Measurements from ENCODE around the gene XIAP.
"Not testable (repeated sequence)": the region's sequence is repeated elsewhere in the genome, so short reads cannot be mapped to it uniquely, and the experiment has no call there.

The XIAP gene

GRCh38 chrX:123903261-123903660, 43.4 kb downstream of the XIAP start:
- H3K9me3 Mint-ChIP-seq, H3K27ac Mint-ChIP-seq, DNase-seq, H3K4me3 Mint-ChIP-seq, H3K27me3 Mint-ChIP-seq: not testable (repeated sequence)
- H3K36me3 Mint-ChIP-seq (ENCODE audit: low read depth): peaks cover 56% of the 10 kb centered on the region
- H3K4me1 Mint-ChIP-seq (ENCODE audit: low read depth): peaks cover 20% of the 10 kb centered on the region

GRCh38 chrX:123905332-123905731, 45.5 kb downstream of the XIAP start:
- peaks cover 12% of the 10 kb centered on the region for H3K4me1 Mint-ChIP-seq (ENCODE audit: low read depth)
- no peaks in the 10 kb centered on the region for H3K9me3 Mint-ChIP-seq
- no peak overlapping the region for H3K27ac Mint-ChIP-seq
- peaks cover 55% of the 10 kb centered on the region for H3K36me3 Mint-ChIP-seq (ENCODE audit: low read depth)
- H3K27me3 Mint-ChIP-seq: no peaks in the 10 kb centered on the region
- no peak for DNase-seq
- no peak overlapping the region for H3K4me3 Mint-ChIP-seq

GRCh38 chrX:123906557-123907316, 46.9 kb downstream of the XIAP start:
- DNase-seq: no peak
- Mint-ChIP-seq H3K27me3 (no peaks in the 10 kb centered on the region), H3K4me1 (ENCODE audit: low read depth) (peaks cover 14% of the 10 kb centered on the region), H3K4me3 (no peak overlapping the region), H3K27ac (peak overlapping the region; percentile 6), H3K36me3 (ENCODE audit: low read depth) (peaks cover 44% of the 10 kb centered on the region), H3K9me3 (no peaks in the 10 kb centered on the region)

- H3K4me3 Mint-ChIP-seq: no peak overlapping the region
- no peak overlapping the region for H3K27ac Mint-ChIP-seq
- H3K27me3 Mint-ChIP-seq: no peaks in the 10 kb centered on the region
- no peak for DNase-seq
- H3K36me3 Mint-ChIP-seq (ENCODE audit: low read depth): peaks cover 30% of the 10 kb centered on the region
- H3K9me3 Mint-ChIP-seq: no peaks in the 10 kb centered on the region
- H3K4me1 Mint-ChIP-seq (ENCODE audit: low read depth): peaks cover 14% of the 10 kb centered on the region
Measured at GRCh38 chrX:123909523-123909922, 49.7 kb downstream of the XIAP start.

- H3K9me3 Mint-ChIP-seq: no peaks in the 10 kb centered on the region
- H3K4me1 Mint-ChIP-seq (ENCODE audit: low read depth): peaks cover 4% of the 10 kb centered on the region
Measured at GRCh38 chrX:123917069-123917468, 57.2 kb downstream of the XIAP start.

GRCh38 chrX:123918106-123918721, 58.4 kb downstream of the XIAP start:
- Mint-ChIP-seq H3K9me3 (no peaks in the 10 kb centered on the region), H3K27me3 (no peaks in the 10 kb centered on the region), H3K36me3 (ENCODE audit: low read depth) (no peaks in the 10 kb centered on the region), H3K27ac (no peak overlapping the region), H3K4me3 (no peak overlapping the region), H3K4me1 (ENCODE audit: low read depth) (peaks cover 4% of the 10 kb centered on the region)
- DNase-seq: no peak

More at GRCh38 chrX:123917069-123917468, 57.2 kb downstream of the XIAP start:
- Mint-ChIP-seq H3K36me3 (ENCODE audit: low read depth) (no peaks in the 10 kb centered on the region), H3K27me3 (no peaks in the 10 kb centered on the region), H3K27ac (no peak overlapping the region), H3K4me3 (no peak overlapping the region)
- DNase-seq: no peak

- DNase-seq: no peak
- H3K36me3 Mint-ChIP-seq (ENCODE audit: low read depth): no peaks in the 10 kb centered on the region
- H3K4me1 Mint-ChIP-seq (ENCODE audit: low read depth): peaks cover 4% of the 10 kb centered on the region
- H3K27me3 Mint-ChIP-seq: no peaks in the 10 kb centered on the region
- H3K4me3 Mint-ChIP-seq: no peak overlapping the region
- no peak overlapping the region for H3K27ac Mint-ChIP-seq
- no peaks in the 10 kb centered on the region for H3K9me3 Mint-ChIP-seq
Measured at GRCh38 chrX:123920105-123920785, 60.4 kb downstream of the XIAP start.

GRCh38 chrX:123923211-123923610, 63.4 kb downstream of the XIAP start:
- Mint-ChIP-seq H3K4me1 (ENCODE audit: low read depth) (peaks cover 4% of the 10 kb centered on the region), H3K27ac (no peak overlapping the region), H3K9me3 (no peaks in the 10 kb centered on the region), H3K36me3 (ENCODE audit: low read depth) (no peaks in the 10 kb centered on the region), H3K27me3 (no peaks in the 10 kb centered on the region), H3K4me3 (no peak overlapping the region)
- no peak for DNase-seq

- Mint-ChIP-seq H3K4me1 (ENCODE audit: low read depth) (peaks cover 4% of the 10 kb centered on the region), H3K27ac (no peak overlapping the region), H3K27me3 (no peaks in the 10 kb centered on the region), H3K9me3 (no peaks in the 10 kb centered on the region), H3K36me3 (ENCODE audit: low read depth) (no peaks in the 10 kb centered on the region), H3K4me3 (no peak overlapping the region)
- no peak for DNase-seq
Measured at GRCh38 chrX:123924186-123924585, 64.3 kb downstream of the XIAP start.

- H3K27ac Mint-ChIP-seq: no peak overlapping the region
- peaks cover 3% of the 10 kb centered on the region for H3K9me3 Mint-ChIP-seq
- DNase-seq: no peak
- no peak overlapping the region for H3K4me3 Mint-ChIP-seq
- H3K27me3 Mint-ChIP-seq: no peaks in the 10 kb centered on the region
- no peaks in the 10 kb centered on the region for H3K4me1 Mint-ChIP-seq (ENCODE audit: low read depth)
- peaks cover 2% of the 10 kb centered on the region for H3K36me3 Mint-ChIP-seq (ENCODE audit: low read depth)
Measured at GRCh38 chrX:123927845-123928244, 68.0 kb downstream of the XIAP start.

- not testable (repeated sequence) for DNase-seq; H3K4me1 Mint-ChIP-seq (ENCODE audit: low read depth); H3K27me3 Mint-ChIP-seq; H3K4me3 Mint-ChIP-seq; H3K27ac Mint-ChIP-seq; H3K36me3 Mint-ChIP-seq (ENCODE audit: low read depth); H3K9me3 Mint-ChIP-seq
Measured at GRCh38 chrX:123932055-123932454, 72.2 kb downstream of the XIAP start.

GRCh38 chrX:123943074-123943473, 83.2 kb downstream of the XIAP start:
- no peak for DNase-seq
- no peaks in the 10 kb centered on the region for H3K4me1 Mint-ChIP-seq (ENCODE audit: low read depth)
- no peak overlapping the region for H3K4me3 Mint-ChIP-seq
- no peaks in the 10 kb centered on the region for H3K36me3 Mint-ChIP-seq (ENCODE audit: low read depth)
- H3K9me3 Mint-ChIP-seq: no peaks in the 10 kb centered on the region
- no peak overlapping the region for H3K27ac Mint-ChIP-seq
- no peaks in the 10 kb centered on the region for H3K27me3 Mint-ChIP-seq

GRCh38 chrX:123943488-123943887, 83.6 kb downstream of the XIAP start:
- Mint-ChIP-seq H3K9me3 (no peaks in the 10 kb centered on the region), H3K27me3 (no peaks in the 10 kb centered on the region), H3K4me1 (ENCODE audit: low read depth) (no peaks in the 10 kb centered on the region), H3K27ac (no peak overlapping the region), H3K4me3 (no peak overlapping the region), H3K36me3 (ENCODE audit: low read depth) (no peaks in the 10 kb centered on the region)
- no peak for DNase-seq

- H3K27ac Mint-ChIP-seq: no peak overlapping the region
Measured at GRCh38 chrX:123949846-123950245, 90.0 kb downstream of the XIAP start.

More at GRCh38 chrX:123949846-123950245, 90.0 kb downstream of the XIAP start:
- Mint-ChIP-seq H3K27me3 (no peaks in the 10 kb centered on the region), H3K9me3 (no peaks in the 10 kb centered on the region), H3K4me3 (no peak overlapping the region), H3K36me3 (ENCODE audit: low read depth) (no peaks in the 10 kb centered on the region), H3K4me1 (ENCODE audit: low read depth) (no peaks in the 10 kb centered on the region)
- no peak for DNase-seq

All from activated T-cell treated with anti-CD3 and anti-CD28 coated beads, Interleukin-2, amount 50 U/mL, for 24 hours (primary cell).